Activated naive CD4-positive, alpha-beta T cell treated with anti-CD3 and anti-CD28 coated beads, Interleukin-2, amount 50 U/mL, for 72 hours (primary cell): Measurements from ENCODE around the gene SLIRP. TPM values are rescaled to one million over a fixed set of nuclear protein-coding genes. Genes with fewer than 3 reads are reported as not detected.
A peak's percentile ranks its signal among the peaks of the same experiment; 100 is the strongest.
"Not testable (repeated sequence)": the region's sequence is repeated elsewhere in the genome, so short reads cannot be mapped to it uniquely, and the experiment has no call there.

Experiments used
- ATAC-seq, 2 donors: fragments of 150-1000 bp; cut with Tn5 transposase; 2 replicates each; pipeline ENCODE4 v1.10.0; 2021; ENCODE audit warnings: mild to moderate bottlenecking in 2 of 2, moderate library complexity in 2 of 2
- DNase-seq, 2 donors: peaks; one replicate each; pipeline ENCODE4 v3.0.0; 2021 to 2022; ENCODE audit warnings: low spot score in 2 of 2
- H3K27ac Mint-ChIP-seq, 2 donors: one replicate each; pipeline ENCODE4 v1.8.0; 2022; ENCODE audit warnings: mild to moderate bottlenecking in 2 of 2, mixed read lengths in 2 of 2
- H3K36me3 Mint-ChIP-seq, 2 donors: one replicate each; pipeline ENCODE4 v1.8.0; 2022; ENCODE audit warnings: mixed read lengths in 2 of 2
- H3K9me3 Mint-ChIP-seq, 2 donors: one replicate each; pipeline ENCODE4 v1.8.0; 2022; ENCODE audit warnings: mixed read lengths in 2 of 2
- total RNA-seq, 2 donors: library from RNA; stranded (reverse); gene quantifications; one replicate each; pipeline ENCODE4 v1.2.3, GENCODE V29; 2022

SLIRP gene
- total RNA-seq, 2 donors from 2014 or later, result 45.9 to 123 TPM

- peaks cover 8 to 49% of the 10 kb centered on the region in 2 donors for H3K36me3 Mint-ChIP-seq
- H3K27ac Mint-ChIP-seq, result peak overlapping the region; percentile 16 to 87
- no peak for DNase-seq
- H3K9me3 Mint-ChIP-seq, result no peaks in the 10 kb centered on the region
- ATAC-seq, result no peak
Observed at GRCh38 chr14:77717608-77718305, 9.9 kb downstream of the SLIRP start.

- no peak overlapping the region for H3K27ac Mint-ChIP-seq
- H3K9me3 Mint-ChIP-seq, result no peaks in the 10 kb centered on the region
- no peak for DNase-seq
- peaks cover 0 to 51% of the 10 kb centered on the region in 2 donors for H3K36me3 Mint-ChIP-seq
- no peak for ATAC-seq
Observed at GRCh38 chr14:77721437-77721836, 13.5 kb downstream of the SLIRP start.

GRCh38 chr14:77722301-77722700 lies 14.4 kb downstream of the SLIRP start:
- no peaks in the 10 kb centered on the region for H3K9me3 Mint-ChIP-seq
- DNase-seq, result no peak
- H3K27ac Mint-ChIP-seq, result peak overlapping the region in 1 of 2 donors; percentile 57
- no peak for ATAC-seq
- H3K36me3 Mint-ChIP-seq, result peaks cover 2 to 54% of the 10 kb centered on the region in 2 donors

GRCh38 chr14:77730976-77731497 lies 23.1 kb downstream of the SLIRP start:
- H3K36me3 Mint-ChIP-seq, result peaks cover 10 to 15% of the 10 kb centered on the region in 2 donors
- H3K9me3 Mint-ChIP-seq, result no peaks in the 10 kb centered on the region
- DNase-seq, result no peak
- no peak overlapping the region for H3K27ac Mint-ChIP-seq
- no peak for ATAC-seq

- H3K9me3 Mint-ChIP-seq, result no peaks in the 10 kb centered on the region
- H3K36me3 Mint-ChIP-seq, result peaks cover 0 to 28% of the 10 kb centered on the region in 2 donors
- DNase-seq (peak in 1 of 2 donors; percentile 15), ATAC-seq (peak; percentile 77 to 80)
- H3K27ac Mint-ChIP-seq, result peak overlapping the region in 1 of 2 donors; percentile 95
Observed at GRCh38 chr14:77738559-77739250, 30.8 kb downstream of the SLIRP start.

- ATAC-seq, result peak in 1 of 2 donors; percentile 60
- DNase-seq, result no peak
- peaks cover 0 to 34% of the 10 kb centered on the region in 2 donors for H3K36me3 Mint-ChIP-seq
Observed at GRCh38 chr14:77741438-77741837, 33.5 kb downstream of the SLIRP start.

GRCh38 chr14:77746064-77746702 lies 38.3 kb downstream of the SLIRP start:
- Mint-ChIP-seq H3K36me3 (peaks cover 0 to 27% of the 10 kb centered on the region in 2 donors), H3K9me3 (no peaks in the 10 kb centered on the region), H3K27ac (peak overlapping the region in 1 of 2 donors; percentile 25)
- no peak for DNase-seq
- ATAC-seq, result no peak

More at GRCh38 chr14:77741438-77741837, 33.5 kb downstream of the SLIRP start:
- no peaks in the 10 kb centered on the region for H3K9me3 Mint-ChIP-seq
- peak overlapping the region in 1 of 2 donors; percentile 83 for H3K27ac Mint-ChIP-seq

GRCh38 chr14:77747425-77747824 lies 39.5 kb downstream of the SLIRP start:
- DNase-seq, ATAC-seq, H3K27ac Mint-ChIP-seq, H3K9me3 Mint-ChIP-seq: not testable (repeated sequence)
- peaks cover 0 to 17% of the 10 kb centered on the region in 2 donors for H3K36me3 Mint-ChIP-seq

- no peaks in the 10 kb centered on the region for H3K9me3 Mint-ChIP-seq
- H3K36me3 Mint-ChIP-seq, result peaks cover 0 to 22% of the 10 kb centered on the region in 2 donors
- peak overlapping the region in 1 of 2 donors; percentile 26 for H3K27ac Mint-ChIP-seq
- ATAC-seq, result no peak
- DNase-seq, result no peak
Observed at GRCh38 chr14:77752266-77752665, 44.4 kb downstream of the SLIRP start.

GRCh38 chr14:77752799-77753516 lies 45.1 kb downstream of the SLIRP start:
- Mint-ChIP-seq H3K9me3 (no peaks in the 10 kb centered on the region), H3K36me3 (peaks cover 0 to 28% of the 10 kb centered on the region in 2 donors), H3K27ac (peak overlapping the region in 1 of 2 donors; percentile 26)
- DNase-seq (no peak), ATAC-seq (no peak)

GRCh38 chr14:77760381-77761204 lies 52.7 kb downstream of the SLIRP start, which contains the start of gene SNW1:
Gene SNW1, minus strand, starts transcription at chr14:77761156. Its CDS starts 29 bp downstream, at chr14:77761127.
- DNase-seq (peak; percentile 86 to 91), ATAC-seq (peak; percentile 96)
- Mint-ChIP-seq H3K9me3 (no peaks in the 10 kb centered on the region), H3K27ac (peak within 1 kb of the TSS; percentile 99), H3K36me3 (peaks cover 18 to 26% of the 10 kb centered on the region in 2 donors)

GRCh38 chr14:77761205-77761931 lies 53.5 kb downstream of the SLIRP start:
- ATAC-seq (peak; percentile 14 to 28), DNase-seq (peak in 1 of 2 donors; percentile 7)
- Mint-ChIP-seq H3K27ac (peak overlapping the region; percentile 99), H3K9me3 (no peaks in the 10 kb centered on the region), H3K36me3 (peaks cover 18 to 20% of the 10 kb centered on the region in 2 donors)

GRCh38 chr14:77763316-77763715 lies 55.4 kb downstream of the SLIRP start:
- ATAC-seq (no peak), DNase-seq (no peak)
- H3K36me3 Mint-ChIP-seq, result peaks cover 12 to 18% of the 10 kb centered on the region in 2 donors
- no peak overlapping the region for H3K27ac Mint-ChIP-seq
- no peaks in the 10 kb centered on the region for H3K9me3 Mint-ChIP-seq

- DNase-seq (no peak), ATAC-seq (no peak)
- peaks cover 7 to 12% of the 10 kb centered on the region in 2 donors for H3K36me3 Mint-ChIP-seq
- H3K9me3 Mint-ChIP-seq, result no peaks in the 10 kb centered on the region
- H3K27ac Mint-ChIP-seq, result no peak overlapping the region
Observed at GRCh38 chr14:77763978-77764377, 56.1 kb downstream of the SLIRP start.
